ENCODE results near the gene PCSK5.
"Not testable (repeated sequence)": the region's sequence is repeated elsewhere in the genome, so short reads cannot be mapped to it uniquely, and the experiment has no call there.

The PCSK5 gene

GRCh38 chr9:76289703-76290102 is 399.2 kb downstream of the PCSK5 start:
- no peak for DNase-seq

- DNase-seq: no peak
These were observed 400.1 kb downstream of the PCSK5 start for GRCh38 chr9:76290555-76290954.

GRCh38 chr9:76292246-76292645 is 401.8 kb downstream of the PCSK5 start:
- no peak for DNase-seq

GRCh38 chr9:76292658-76293057 is 402.2 kb downstream of the PCSK5 start:
- no peak for DNase-seq

- no peak for DNase-seq
These were observed 403.8 kb downstream of the PCSK5 start for GRCh38 chr9:76294301-76294700.

- DNase-seq: no peak
These were observed 406.3 kb downstream of the PCSK5 start for GRCh38 chr9:76296561-76297310.

- DNase-seq: no peak
These were observed 407.3 kb downstream of the PCSK5 start for GRCh38 chr9:76297721-76298239.

GRCh38 chr9:76298521-76299144 is 408.2 kb downstream of the PCSK5 start:
- no peak for DNase-seq

- DNase-seq: no peak
These were observed 412.1 kb downstream of the PCSK5 start for GRCh38 chr9:76302543-76302942.

GRCh38 chr9:76302947-76303550 is 412.6 kb downstream of the PCSK5 start:
- DNase-seq: no peak

- DNase-seq: not testable (repeated sequence)
These were observed 416.6 kb downstream of the PCSK5 start for GRCh38 chr9:76307047-76307446.

GRCh38 chr9:76310577-76310976 is 420.1 kb downstream of the PCSK5 start:
- DNase-seq: no peak

- DNase-seq: no peak
These were observed 420.5 kb downstream of the PCSK5 start for GRCh38 chr9:76310991-76311390.

- DNase-seq: no peak
These were observed 421.1 kb downstream of the PCSK5 start for GRCh38 chr9:76311537-76311936.

GRCh38 chr9:76313771-76314170 is 423.3 kb downstream of the PCSK5 start:
- no peak for DNase-seq

- DNase-seq: no peak
These were observed 423.8 kb downstream of the PCSK5 start for GRCh38 chr9:76314321-76314720.

GRCh38 chr9:76316069-76316468 is 425.6 kb downstream of the PCSK5 start:
- no peak for DNase-seq

- DNase-seq: not testable (repeated sequence)
These were observed 429.0 kb downstream of the PCSK5 start for GRCh38 chr9:76319466-76319865.

GRCh38 chr9:76321195-76321828 is 430.8 kb downstream of the PCSK5 start:
- no peak for DNase-seq

- no peak for DNase-seq
These were observed 432.3 kb downstream of the PCSK5 start for GRCh38 chr9:76322810-76323209.

- DNase-seq: no peak
These were observed 433.0 kb downstream of the PCSK5 start for GRCh38 chr9:76323490-76323889.

- not testable (repeated sequence) for DNase-seq
These were observed 433.6 kb downstream of the PCSK5 start for GRCh38 chr9:76324030-76324429.

- no peak for DNase-seq
These were observed 439.6 kb downstream of the PCSK5 start for GRCh38 chr9:76330034-76330433.

- DNase-seq: no peak
These were observed 442.9 kb downstream of the PCSK5 start for GRCh38 chr9:76333388-76333787.
